ENCODE data around the gene TBL2.
"Not testable (repeated sequence)": the region's sequence is repeated elsewhere in the genome, so short reads cannot be mapped to it uniquely, and the experiment has no call there.

Gene TBL2

DNA sequence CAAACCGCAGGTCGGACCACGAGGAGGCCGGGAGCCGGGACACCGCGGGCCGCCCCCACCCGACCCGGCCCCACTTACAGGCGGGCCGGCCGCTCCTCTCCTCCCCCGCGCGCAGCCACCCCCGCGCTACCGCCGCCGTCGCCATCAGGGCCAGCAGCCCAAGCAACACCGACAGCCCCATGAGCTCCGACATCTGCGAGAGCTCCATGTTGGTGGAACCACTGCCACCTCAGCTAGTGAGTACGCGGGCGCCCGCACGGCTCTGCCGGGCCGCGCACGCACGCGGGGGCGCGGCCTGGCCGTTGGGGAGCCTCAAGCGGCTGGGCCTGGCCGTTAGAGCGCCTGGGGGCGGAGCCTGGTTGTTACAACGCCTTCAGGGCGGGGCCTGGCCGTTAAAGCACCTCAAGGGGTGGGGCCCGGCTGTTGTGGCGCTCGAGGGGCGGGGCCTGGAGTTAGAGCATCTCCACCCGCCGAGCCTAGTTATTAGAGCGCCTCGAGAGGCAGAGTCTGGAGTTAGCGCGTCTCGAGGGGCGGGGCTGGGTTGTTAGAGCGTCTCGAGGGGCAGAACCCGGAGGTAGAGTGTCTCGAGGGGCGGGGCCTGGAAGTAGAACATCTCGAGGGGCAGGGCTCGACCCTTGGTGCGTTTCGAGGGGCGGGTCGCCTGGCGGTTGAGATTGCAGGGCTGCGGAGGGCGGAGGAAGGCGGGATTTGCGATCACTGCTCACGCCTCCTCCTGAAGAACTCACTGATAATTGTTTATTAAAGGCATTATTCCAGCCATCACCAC, at the start of gene TBL2:
TSS of gene TBL2 (minus strand) at position 238 of the 787 bp plus-strand sequence. CDS start at position 208, 30 bp downstream.
- DNase-seq = peak; percentile 62 to 100 (median 97)

DNA sequence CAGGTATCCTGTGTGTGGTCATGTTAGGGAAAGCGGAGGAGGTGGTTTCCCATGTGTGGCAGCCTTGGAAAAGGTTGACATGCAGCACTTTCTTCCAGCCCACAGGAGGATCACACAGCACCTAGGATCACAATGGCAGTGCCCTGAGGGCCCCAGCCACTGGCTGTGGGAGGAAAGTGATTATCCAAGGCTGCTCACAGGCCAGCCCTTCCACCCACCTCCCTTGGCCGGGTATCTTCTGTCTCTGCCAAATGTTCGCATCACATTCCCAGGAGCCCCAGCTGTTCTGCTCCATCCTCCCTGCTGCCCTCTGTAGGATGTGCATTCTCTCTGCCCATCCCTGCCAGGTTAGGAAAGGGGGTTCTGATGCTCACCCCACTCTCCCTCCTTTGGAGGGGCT, 48.4 kb upstream of the TBL2 start:
- peak in 2 of 58 donors; percentile 3 to 10 for DNase-seq

GRCh38 chr7:73625276-73625675, 46.9 kb upstream of the TBL2 start:
- no peak for DNase-seq

GRCh38 chr7:73624669-73625001, 46.3 kb upstream of the TBL2 start:
- no peak for DNase-seq

DNA sequence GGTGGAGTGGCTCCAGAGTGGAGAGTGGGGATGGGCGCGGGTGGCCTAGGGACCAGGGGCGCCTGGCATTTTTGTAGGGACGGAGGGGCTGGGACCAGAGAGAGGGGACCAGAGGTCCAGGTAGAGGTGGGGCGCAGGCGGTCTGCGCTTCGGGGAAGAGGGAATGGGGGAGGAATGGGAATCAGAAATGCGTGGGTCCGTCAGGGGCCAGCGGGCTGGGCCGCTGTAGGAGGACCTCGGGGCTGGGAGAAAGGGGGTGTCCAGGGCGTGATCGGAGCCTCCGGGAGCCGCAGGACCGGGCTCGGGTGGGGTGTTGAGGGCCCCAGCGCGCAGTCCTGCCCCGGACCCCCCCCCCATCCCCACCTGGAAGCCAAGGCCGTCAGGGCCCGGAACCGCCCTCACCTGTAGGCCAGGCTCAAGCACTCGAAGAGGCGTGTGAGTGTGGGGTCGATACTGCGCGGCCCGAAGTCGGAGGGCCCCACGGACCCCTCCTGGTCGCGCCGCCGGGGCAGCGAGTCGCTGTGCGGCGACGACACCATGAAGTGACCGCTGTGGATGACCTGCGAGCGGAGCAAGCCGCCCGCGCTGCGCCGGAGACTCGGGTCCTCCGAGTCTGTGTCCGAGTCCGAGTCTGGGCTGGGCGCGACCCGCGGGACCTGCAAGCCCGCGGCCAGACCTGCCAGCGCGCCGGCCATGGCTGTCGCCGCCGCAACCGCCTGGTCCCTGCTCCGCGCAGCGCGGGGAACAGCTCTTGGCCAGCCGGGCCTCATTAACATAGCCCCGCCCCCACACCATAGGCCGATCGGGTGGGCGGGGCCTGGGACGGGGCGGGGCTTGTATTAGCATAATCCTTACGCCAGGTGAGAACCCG, 45.7 kb upstream of the TBL2 start, which contains the start of gene MLXIPL:
TSS of gene MLXIPL (minus strand) at position 725 of the 871 bp plus-strand sequence. CDS start at position 695, 30 bp downstream.
- peak in 44 of 58 donors; percentile 5 to 75 (median 40) for DNase-seq

- DNase-seq = peak in 1 of 58 donors; percentile 6
Observed at GRCh38 chr7:73622909-73623797, 44.8 kb upstream of the TBL2 start.

- DNase-seq = no peak
Observed at GRCh38 chr7:73622527-73622908, 44.1 kb upstream of the TBL2 start.

- DNase-seq = no peak
Observed at GRCh38 chr7:73621168-73622063, 43.0 kb upstream of the TBL2 start.

- DNase-seq = not testable (repeated sequence)
Observed at GRCh38 chr7:73619394-73619793, 41.0 kb upstream of the TBL2 start.

DNA sequence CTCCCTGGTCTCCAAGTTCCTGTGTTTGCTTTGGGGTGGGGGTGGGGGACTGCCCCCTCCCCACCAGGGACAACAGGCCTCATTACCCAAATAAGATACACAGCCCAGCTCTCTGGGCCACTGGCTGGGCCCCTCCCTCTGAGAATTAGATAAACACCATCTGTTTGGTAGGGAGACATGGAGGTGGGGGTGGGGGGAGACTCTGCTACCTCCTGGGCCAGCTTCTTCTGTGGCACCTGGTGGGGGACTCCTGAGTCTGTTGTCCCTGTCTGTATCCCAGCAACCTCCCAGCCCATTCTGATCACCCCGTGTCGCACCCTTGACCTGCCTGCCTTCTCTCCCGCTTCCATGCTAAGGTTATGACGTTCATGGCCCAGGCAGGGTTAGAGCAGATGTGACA, 40.2 kb upstream of the TBL2 start:
- no peak for DNase-seq

- not testable (repeated sequence) for DNase-seq
Observed at GRCh38 chr7:73617520-73617919, 39.1 kb upstream of the TBL2 start.

GRCh38 chr7:73615886-73616285, 37.5 kb upstream of the TBL2 start:
- peak in 2 of 58 donors; percentile 7 to 11 for DNase-seq

DNA sequence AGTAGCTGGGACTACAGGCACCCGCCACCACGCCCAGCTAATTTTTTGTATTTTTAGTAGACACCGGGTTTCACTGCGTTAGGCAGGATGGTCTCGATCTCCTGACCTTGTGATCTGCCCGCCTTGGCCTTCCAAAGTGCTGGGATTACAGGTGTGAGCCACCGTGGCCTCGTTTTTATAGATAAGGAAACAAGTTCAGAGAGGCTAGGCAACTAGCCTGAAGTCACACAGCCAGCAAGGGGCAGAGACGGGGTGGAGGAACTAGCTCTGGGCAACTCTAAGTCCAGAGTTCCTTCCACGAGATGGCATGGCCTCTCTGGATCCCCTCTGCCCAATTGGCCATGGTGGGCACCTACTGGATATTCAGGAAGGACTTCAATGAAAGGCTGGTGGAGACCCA, 36.6 kb upstream of the TBL2 start:
- not testable (repeated sequence) for DNase-seq

DNA sequence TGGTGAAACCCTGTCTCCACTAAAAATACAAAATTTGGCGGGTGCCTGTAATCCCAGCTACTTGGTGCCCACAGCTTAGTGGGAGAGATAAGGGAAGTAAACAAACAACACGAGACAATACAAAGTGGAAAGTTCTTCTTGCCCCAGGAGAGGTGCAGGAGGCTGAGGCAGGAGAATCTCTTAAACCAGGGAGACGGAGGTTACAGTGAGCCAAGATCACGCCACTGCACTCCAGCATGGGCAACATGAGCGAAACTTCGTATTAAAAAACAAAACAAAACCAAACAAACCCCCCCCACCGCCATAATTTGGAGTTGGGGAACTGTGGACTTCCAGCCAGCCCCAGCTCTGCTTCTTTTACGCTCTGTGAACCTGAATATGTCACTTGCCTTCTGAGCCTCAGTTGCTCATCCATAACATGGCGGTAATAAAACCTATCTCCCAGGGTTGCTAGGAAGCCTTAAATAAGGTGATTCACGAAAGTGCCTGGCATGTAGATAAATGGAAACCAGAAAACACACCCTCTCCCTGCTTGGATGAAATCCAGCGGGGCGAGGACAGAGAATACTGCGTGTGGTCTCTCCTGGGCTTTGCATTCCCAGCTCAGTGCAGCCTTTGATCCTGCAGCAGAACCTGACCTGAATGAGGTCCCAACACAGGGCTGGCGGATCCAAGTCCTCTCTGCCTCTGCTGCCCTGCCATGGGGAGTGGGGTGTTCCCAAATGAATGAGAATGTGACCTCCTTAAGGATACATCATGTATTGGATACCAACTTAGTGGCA, 35.8 kb upstream of the TBL2 start:
- no peak for DNase-seq

- DNase-seq = no peak
Observed at GRCh38 chr7:73612598-73613269, 34.4 kb upstream of the TBL2 start.

- DNase-seq = no peak
Observed at GRCh38 chr7:73611017-73611555, 32.7 kb upstream of the TBL2 start.

GRCh38 chr7:73610105-73610504, 31.7 kb upstream of the TBL2 start:
- DNase-seq = no peak

- not testable (repeated sequence) for DNase-seq
Observed at GRCh38 chr7:73607692-73607983, 29.3 kb upstream of the TBL2 start.

Measured in anterior cingulate cortex (tissue), 58 donors.